ENCODE data around the gene CCDC102A. TPM values are rescaled to one million over a fixed set of nuclear protein-coding genes. Genes with fewer than 3 reads are reported as not detected.
A peak's percentile ranks its signal among the peaks of the same experiment; 100 is the strongest.

CCDC102A gene
- total and polyA plus RNA-seq, 9 of the 15 experiments (the other 6 are each of a cell fraction or from before 2014, with no cell fraction given) = 0.03 to 4.9 (median 1.4) TPM

- TF ChIP-seq NFIX (CRISPR knock-in tag; IDR thresholded peaks at IDR 0.05; ENCODE audit: low read depth) = no peak
- no peak for TF ChIP-seq ID3 (CRISPR knock-in tag; IDR thresholded peaks at IDR 0.05)
- no peak for TF ChIP-seq ID3 (tag; IDR thresholded peaks at IDR 0.05)
- no peak for TF ChIP-seq CREB3L1 (IDR thresholded peaks at IDR 0.05; ENCODE audit: borderline replicate concordance, low read depth)
- peak; percentile 95 for TF ChIP-seq FOS (IDR thresholded peaks at IDR 0.05; ENCODE audit: extremely low read depth, insufficient read length)
- TF ChIP-seq ETS2 (tag; IDR thresholded peaks at IDR 0.05; ENCODE audit: borderline replicate concordance, poor library complexity, severe bottlenecking) = no peak
- no peak for TF ChIP-seq CEBPG (CRISPR knock-in tag; IDR thresholded peaks at IDR 0.05)
- TF ChIP-seq CEBPG (tag; conservative IDR thresholded peaks at IDR 0.05 in 1 of 2, IDR thresholded peaks at IDR 0.05 in 1 of 2) = no peak
- no peak for TF ChIP-seq EZH2 (IDR thresholded peaks at IDR 0.05; ENCODE audit: borderline replicate concordance, low read depth, low read length)
- no peak for TF ChIP-seq POLR2A (conservative IDR thresholded peaks at IDR 0.05)
- TF ChIP-seq SMAD4 (CRISPR knock-in tag; conservative IDR thresholded peaks at IDR 0.05) = no peak
- TF ChIP-seq KLF10 (CRISPR knock-in tag; IDR thresholded peaks at IDR 0.05) = no peak
- no peak for TF ChIP-seq MCM3 (IDR thresholded peaks at IDR 0.05)
- no peak; the same call in 1 of the 2 replicates for TF ChIP-seq RBFOX2 (IDR thresholded peaks at IDR 0.05; ENCODE audit: low read depth, low read length)
- no peak for TF ChIP-seq SRSF9 (IDR thresholded peaks at IDR 0.05; ENCODE audit: borderline replicate concordance, low read depth, low read length)
- no peak for TF ChIP-seq NCOA4 (IDR thresholded peaks at IDR 0.05; ENCODE audit: partially characterized antibody)
- no peak for TF ChIP-seq ZNF263 (CRISPR knock-in tag; IDR thresholded peaks at IDR 0.05; ENCODE audit: borderline replicate concordance)
- no peak for TF ChIP-seq ZNF384 (IDR thresholded peaks at IDR 0.05; ENCODE audit: low read depth, low read length)
- no peak for TF ChIP-seq SMAD1 (IDR thresholded peaks at IDR 0.05; ENCODE audit: low read depth, low read length, partially characterized antibody)
- TF ChIP-seq ZNF717 (CRISPR knock-in tag; IDR thresholded peaks at IDR 0.05) = no peak
- TF ChIP-seq, protein P1, sequence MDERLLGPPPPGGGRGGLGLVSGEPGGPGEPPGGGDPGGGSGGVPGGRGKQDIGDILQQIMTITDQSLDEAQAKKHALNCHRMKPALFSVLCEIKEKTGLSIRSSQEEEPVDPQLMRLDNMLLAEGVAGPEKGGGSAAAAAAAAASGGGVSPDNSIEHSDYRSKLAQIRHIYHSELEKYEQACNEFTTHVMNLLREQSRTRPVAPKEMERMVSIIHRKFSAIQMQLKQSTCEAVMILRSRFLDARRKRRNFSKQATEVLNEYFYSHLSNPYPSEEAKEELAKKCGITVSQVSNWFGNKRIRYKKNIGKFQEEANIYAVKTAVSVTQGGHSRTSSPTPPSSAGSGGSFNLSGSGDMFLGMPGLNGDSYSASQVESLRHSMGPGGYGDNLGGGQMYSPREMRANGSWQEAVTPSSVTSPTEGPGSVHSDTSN (CRISPR knock-in tag; IDR thresholded peaks at IDR 0.05; ENCODE audit: low read depth) = peak; percentile 85
- TF ChIP-seq, protein P1 (tag; conservative IDR thresholded peaks at IDR 0.05; ENCODE audit: low read depth) = no peak
- no peak for TF ChIP-seq HNRNPK (IDR thresholded peaks at IDR 0.05; ENCODE audit: low read depth, low read length, poor library complexity, severe bottlenecking)
- no peak for TF ChIP-seq DIDO1 (tag; IDR thresholded peaks at IDR 0.05; ENCODE audit: low read depth)
- TF ChIP-seq KAT7 (CRISPR knock-in tag; IDR thresholded peaks at IDR 0.05; ENCODE audit: borderline replicate concordance) = no peak
- no peak for TF ChIP-seq ZNF695 (CRISPR knock-in tag; IDR thresholded peaks at IDR 0.05)
- no peak for TF ChIP-seq CTBP1 (IDR thresholded peaks at IDR 0.05; ENCODE audit: borderline replicate concordance)
- no peak for TF ChIP-seq IFI16 (CRISPR knock-in tag; IDR thresholded peaks at IDR 0.05)
Observed at GRCh38 chr16:57535680-57536305, 578 bp downstream of the CCDC102A start (continued).

Data from K562 (cell line).